HepG2 (cell line): Measurements from ENCODE around the gene CD68.

Experiments
- CTCF ChIP-seq: sonication (generic); formaldehyde crosslinking; IDR thresholded peaks from 2 replicates; pipeline ENCODE4 v1.5.0; 2020; ENCODE audit warnings: mild to moderate bottlenecking, missing genetic modification reagents, moderate library complexity
- E2F2 ChIP-seq: sonication (generic); formaldehyde crosslinking; IDR thresholded peaks from 2 replicates; pipeline ENCODE4 v1.4.0; 2020; ENCODE audit warnings: missing genetic modification reagents, borderline replicate concordance
- ETV5 ChIP-seq: IDR thresholded peaks from 2 replicates; pipeline ENCODE4 v1.6.1; 2018; ENCODE audit warnings: missing biosample characterization, missing genetic modification reagents, inconsistent platforms, borderline replicate concordance
- KMT2A ChIP-seq: sonication (generic); formaldehyde crosslinking; IDR thresholded peaks from 2 replicates; pipeline ENCODE4 v1.4.0; 2020; ENCODE audit warnings: missing genetic modification reagents
- SP2 ChIP-seq: sonication (generic); formaldehyde crosslinking; IDR thresholded peaks from 2 replicates; pipeline ENCODE4 v1.5.1; 2020; ENCODE audit warnings: mild to moderate bottlenecking, missing genetic modification reagents
- SRF ChIP-seq: IDR thresholded peaks from 2 replicates; pipeline ENCODE4 v1.6.1; 2011; ENCODE audit warnings: mild to moderate bottlenecking, low read depth, low read length, moderate library complexity
- TARDBP ChIP-seq: sonication (generic); formaldehyde crosslinking; IDR thresholded peaks from 2 replicates; pipeline ENCODE4 v1.8.0; 2022; ENCODE audit warnings: mild to moderate bottlenecking, missing genetic modification reagents
- ZNF766 ChIP-seq: sonication (generic); formaldehyde crosslinking; IDR thresholded peaks from 2 replicates; pipeline ENCODE4 v1.5.0; 2020; ENCODE audit warnings: missing genetic modification reagents, borderline replicate concordance

GRCh38 chr17:7574176-7574953 lies 5.1 kb upstream of the CD68 start:
- TF ChIP-seq E2F2: no peak
- no peak for TF ChIP-seq SP2
- TF ChIP-seq CTCF: no peak
- TF ChIP-seq KMT2A (CRISPR knock-in tag): no peak
- no peak for TF ChIP-seq SRF
- TF ChIP-seq TARDBP (CRISPR knock-in tag): no peak
- TF ChIP-seq ZNF766 (CRISPR knock-in tag): no peak
- no peak for TF ChIP-seq ETV5 (CRISPR knock-in tag)
